ENCODE results near the gene PHF14.

PHF14 gene

GRCh38 chr7:11120675-11121220, 147.1 kb downstream of the PHF14 start:
- no peak for DNase-seq

GRCh38 chr7:11124856-11125559, 151.3 kb downstream of the PHF14 start:
- no peak for DNase-seq

DNA sequence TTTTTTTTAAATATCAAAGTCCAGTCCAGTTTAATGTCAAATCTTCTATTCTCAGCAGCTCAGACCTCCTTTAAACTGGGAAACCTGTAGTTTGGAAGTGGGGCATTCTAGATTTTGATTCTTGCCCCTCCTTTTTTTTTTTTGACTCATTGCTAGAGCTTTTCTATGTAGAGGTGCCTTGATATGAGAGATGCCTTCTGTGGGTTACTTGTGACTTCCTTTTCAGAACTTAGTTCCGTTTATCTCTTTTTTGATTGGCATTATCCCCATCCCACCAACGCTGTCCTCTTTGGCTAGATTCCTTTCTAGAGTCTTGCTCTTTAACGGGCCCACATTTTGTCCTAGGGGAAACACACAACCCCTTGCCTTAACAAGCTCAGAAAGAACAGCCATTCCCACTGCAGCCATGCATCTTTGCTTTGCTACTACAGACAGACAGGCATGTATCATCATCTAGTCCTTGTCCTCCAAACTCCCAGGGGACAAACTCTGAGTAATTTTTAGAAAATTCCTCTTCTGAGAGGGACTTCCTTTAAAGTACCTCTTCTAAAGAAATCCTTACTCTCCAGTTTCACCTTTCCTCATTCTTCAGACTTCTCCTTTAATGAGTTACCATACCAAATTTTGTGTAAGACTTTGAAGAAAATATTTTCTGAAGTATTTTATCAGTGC, 153.6 kb downstream of the PHF14 start:
- DNase-seq, result no peak

DNA sequence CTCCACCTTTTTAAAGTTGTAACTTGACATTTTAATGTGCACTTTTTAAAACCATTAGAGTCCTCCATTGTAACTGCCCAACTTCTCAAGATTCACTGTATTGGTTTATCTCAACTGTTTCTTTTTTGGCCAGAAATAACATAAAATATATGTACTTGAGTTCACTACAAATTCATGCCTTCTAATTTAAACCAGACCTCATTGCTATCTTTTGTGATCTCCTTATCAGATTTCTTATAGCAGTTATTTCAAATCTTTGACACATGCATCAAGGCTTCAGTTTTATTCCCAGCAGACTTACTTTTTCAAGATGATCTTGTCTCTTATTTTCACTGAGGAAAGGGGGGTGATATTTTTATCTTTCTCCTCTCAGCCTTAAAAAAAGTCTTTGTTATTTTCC, 154.3 kb downstream of the PHF14 start:
- DNase-seq, result no peak

GRCh38 chr7:11128498-11128897, 154.8 kb downstream of the PHF14 start:
- DNase-seq, result no peak

GRCh38 chr7:11130012-11130411, 156.3 kb downstream of the PHF14 start:
- DNase-seq, result peak; percentile 25

DNA sequence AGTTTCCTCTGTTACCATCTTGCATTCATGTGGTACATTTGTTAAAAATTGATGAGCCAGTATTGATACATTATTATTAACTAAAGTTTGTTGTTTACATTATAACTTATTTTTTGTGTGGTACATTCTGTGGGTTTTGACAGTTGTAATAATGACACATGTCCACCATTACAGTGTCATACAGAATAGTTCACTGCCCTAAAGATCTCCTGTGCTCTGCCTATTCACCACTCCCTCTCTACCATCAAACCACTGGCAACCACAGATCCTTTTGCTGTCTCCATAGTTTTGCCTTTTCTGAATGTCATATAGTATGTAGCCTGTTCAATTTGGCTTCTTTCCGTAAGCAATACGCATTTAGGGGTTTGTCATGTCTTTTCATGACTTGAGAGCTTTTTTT, 156.9 kb downstream of the PHF14 start:
- no peak for DNase-seq

GRCh38 chr7:11133436-11133959, 159.8 kb downstream of the PHF14 start:
- no peak for DNase-seq

GRCh38 chr7:11135573-11135972, 161.9 kb downstream of the PHF14 start:
- peak; percentile 31 for DNase-seq

DNA sequence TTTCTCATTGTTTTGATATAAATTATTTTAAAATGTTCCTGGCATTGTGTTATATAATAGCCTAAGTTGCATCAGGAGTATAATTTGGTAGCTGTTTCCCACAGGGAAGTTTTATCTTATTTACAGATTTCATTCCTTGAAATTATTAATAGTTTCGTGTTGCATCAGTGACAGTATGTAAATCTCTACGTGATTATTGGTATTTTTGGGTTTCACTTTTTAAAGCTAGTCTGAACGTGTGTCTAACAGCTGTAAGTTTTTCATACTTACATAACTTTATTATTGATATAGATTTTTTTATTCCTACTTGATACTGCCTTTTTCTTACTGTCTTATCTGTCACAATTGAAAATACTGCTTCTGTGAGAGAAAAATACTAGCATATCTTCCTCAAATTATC, 167.9 kb downstream of the PHF14 start:
- DNase-seq, result no peak

DNA sequence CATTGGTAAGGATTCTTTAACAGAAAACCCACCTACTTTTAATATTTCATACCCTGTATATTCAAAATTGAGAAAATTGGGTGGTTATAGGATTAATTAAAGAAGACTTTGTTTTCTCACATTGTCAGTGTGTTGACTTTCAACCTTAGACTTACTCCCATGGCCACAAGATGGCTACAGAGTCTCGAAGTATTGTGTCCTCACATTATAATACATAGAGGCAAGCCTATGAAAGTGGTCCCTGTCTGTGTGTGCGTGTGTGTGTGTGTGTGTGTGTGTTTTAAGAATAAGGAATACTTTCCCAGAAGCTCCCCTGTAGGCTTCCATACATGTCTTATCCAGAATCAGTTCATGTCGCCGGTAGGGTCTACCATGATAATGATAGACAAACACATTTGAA, 180.0 kb downstream of the PHF14 start:
- no peak for DNase-seq

GRCh38 chr7:11155883-11156282, 182.2 kb downstream of the PHF14 start:
- DNase-seq, result no peak

DNA sequence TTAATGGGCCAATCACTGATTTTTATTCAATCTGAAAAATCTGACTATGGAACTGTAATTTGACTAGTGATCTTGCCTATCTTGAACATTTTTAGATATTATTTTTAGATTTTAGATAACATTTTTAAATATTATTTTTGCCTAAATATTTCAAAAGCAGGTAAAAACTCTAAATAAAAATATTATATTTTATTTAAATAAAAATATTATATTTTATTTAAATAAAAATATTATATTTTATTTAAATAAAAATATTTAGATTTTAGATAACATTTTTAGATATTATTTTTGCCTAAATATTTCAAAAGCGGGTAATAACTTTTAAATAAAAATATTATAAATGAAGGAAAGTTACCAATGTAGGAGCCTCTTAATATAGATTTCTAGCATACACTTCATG, 187.8 kb downstream of the PHF14 start:
- DNase-seq, result no peak

- DNase-seq, result no peak
These were observed 189.5 kb downstream of the PHF14 start for GRCh38 chr7:11163220-11163619.

DNA sequence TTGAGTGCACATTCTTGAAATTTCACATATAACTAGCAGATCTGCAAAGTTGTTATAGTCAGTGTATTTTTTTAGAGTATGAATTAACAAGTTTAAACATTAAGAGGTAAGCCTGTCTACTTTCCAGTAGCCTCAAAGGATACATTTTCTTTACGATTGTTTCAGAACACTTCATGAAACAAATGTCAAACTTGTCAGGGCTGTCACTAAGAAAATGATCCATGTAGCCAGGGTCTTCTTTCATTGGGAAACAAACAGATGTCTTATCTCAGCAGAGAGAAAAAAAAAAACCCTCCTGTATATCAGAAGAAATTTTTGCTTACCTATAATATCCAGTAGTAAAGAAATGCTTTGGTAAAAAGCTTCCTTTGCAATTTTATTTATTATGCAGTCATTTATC, 192.4 kb downstream of the PHF14 start:
- no peak for DNase-seq

GRCh38 chr7:11168650-11169170, 195.0 kb downstream of the PHF14 start:
- DNase-seq, result no peak

DNA sequence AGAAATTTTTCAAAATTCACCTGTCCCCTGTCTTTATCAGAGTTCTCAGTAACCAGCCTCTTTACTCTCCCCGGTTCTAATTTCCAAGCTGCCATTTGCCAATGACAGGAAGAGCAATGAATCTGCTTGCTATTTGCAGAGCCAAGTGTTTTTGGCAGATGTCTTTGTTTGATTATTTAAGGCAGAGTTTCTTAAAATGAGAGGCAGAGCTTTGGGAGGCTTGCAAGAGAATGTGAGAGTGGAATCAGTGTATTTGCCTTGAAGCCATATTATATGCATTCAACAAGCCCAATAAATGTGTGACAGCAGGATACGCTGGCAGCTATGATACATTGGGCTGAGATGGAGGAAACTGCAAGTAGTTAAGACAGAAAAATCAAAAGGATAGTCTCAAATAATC, 196.5 kb downstream of the PHF14 start:
- no peak for DNase-seq

- DNase-seq, result peak; percentile 6
These were observed 197.3 kb downstream of the PHF14 start for GRCh38 chr7:11170863-11171568.

DNA sequence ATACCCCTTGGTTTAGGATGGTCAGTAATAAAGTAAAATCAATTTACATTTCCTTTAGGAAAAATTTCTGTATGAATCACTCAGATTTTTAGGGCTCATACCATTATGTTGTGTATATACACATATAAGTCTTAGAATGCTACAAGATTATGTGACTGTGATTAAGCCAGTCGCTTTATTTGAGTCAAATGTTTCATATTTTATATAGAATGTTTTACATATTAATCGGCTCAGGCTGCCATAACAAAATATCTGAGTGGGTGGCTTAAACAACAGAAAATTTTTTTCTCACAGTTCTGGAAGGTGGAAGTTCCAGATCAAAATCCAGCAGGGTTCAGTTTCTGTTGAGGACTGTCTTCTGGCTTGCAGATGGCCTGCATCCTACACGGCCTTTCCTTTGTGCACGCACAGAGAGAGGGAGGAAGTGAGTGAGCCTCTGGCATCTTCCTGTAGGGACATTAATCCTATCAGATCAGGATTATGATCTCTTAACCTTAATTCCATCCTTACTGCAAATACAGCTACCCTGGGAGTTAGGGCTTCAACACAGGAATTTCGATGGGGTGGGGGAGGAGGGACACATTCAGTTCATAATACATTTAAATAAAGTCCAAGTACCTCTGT, 198.0 kb downstream of the PHF14 start:
- no peak for DNase-seq

DNA sequence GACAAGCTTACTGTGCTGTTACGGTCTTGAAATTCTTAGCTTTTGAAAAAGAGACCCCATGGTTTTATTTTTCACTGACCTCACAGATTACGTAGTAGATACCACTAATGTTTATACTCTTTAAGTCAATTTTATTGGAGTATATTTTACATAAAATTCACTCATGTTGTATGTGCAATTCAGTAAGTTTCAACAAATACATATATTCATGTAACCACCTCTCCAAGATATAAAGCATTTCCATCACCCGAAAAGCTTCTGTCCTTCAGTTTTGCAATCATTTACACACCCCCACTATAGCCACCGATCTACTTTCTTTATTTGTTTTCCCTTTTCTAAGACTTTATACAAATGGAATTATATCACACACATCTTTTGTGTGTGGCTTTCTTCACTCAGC, 199.2 kb downstream of the PHF14 start:
- DNase-seq, result no peak

DNA sequence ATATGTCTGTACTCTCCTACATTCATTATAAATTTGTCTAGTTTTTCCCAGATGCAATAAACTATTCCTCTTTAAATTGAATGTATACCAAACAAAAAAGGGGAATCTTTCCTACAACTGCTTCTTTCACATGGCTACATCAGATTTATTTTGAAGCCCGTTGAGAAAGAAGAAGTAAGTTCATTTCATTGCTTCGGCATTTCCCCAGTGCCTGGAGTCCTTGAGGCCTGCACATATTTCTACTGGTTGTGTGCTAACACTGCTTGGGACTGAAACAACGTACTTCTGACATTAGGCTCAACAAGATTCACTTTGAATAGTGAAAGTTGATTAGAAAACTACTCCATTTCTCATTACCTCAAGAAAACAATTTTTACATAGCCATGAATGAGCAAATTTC, 201.7 kb downstream of the PHF14 start:
- DNase-seq, result no peak

GRCh38 chr7:11175887-11176286, 202.2 kb downstream of the PHF14 start:
- DNase-seq, result no peak

DNA sequence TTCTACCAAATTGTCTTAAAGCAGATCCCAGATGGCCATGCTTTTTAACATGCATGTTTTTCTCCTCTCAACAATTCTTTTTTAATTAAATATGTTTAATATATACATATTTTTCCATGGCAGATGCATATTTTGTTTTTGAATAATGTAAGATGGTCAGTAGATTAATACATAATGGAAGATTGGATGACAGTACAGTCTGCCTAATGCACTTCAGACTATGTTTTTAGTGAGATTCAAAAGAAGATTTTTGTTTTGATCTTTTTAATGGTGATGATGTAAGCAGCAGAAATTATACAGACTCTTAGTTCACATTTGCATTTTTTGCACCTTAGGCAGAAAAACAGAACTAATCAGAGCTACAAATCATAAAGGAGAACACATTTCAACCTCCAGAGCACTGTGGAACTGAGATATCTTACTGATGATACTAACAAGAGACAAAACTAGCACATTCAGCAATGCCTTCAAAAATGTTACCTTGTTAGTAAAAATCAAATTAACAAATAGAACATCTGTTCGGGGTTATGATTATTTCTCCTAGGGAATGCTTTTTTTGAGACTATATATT, 203.4 kb downstream of the PHF14 start:
- DNase-seq, result no peak

Measured in hematopoietic multipotent progenitor cell treated with erythropoietin and hydrocortisone succinate and interleukin-3 and kit ligand, for 6 days (in vitro differentiated cells).